Suppressor macrophage (primary cell): ENCODE results near the gene POU6F2.
"Not testable (repeated sequence)": the region's sequence is repeated elsewhere in the genome, so short reads cannot be mapped to it uniquely, and the experiment has no call there.

Source experiments
- DNase-seq, 4 experiments: peaks; one replicate each; pipeline ENCODE4 v3.0.0-alpha.2; 2020 to 2022
- total RNA-seq, 17 experiments: gene quantifications; one replicate each; lab custom pipeline; 2026; ENCODE audit warnings: mixed read lengths in 6 of 17, inconsistent platforms in 3 of 17; lab: John Stamatoyannopoulos, UW

The POU6F2 gene
- total RNA-seq, result 0 to 4.0 (median 0) reads per million in 17 experiments

DNA sequence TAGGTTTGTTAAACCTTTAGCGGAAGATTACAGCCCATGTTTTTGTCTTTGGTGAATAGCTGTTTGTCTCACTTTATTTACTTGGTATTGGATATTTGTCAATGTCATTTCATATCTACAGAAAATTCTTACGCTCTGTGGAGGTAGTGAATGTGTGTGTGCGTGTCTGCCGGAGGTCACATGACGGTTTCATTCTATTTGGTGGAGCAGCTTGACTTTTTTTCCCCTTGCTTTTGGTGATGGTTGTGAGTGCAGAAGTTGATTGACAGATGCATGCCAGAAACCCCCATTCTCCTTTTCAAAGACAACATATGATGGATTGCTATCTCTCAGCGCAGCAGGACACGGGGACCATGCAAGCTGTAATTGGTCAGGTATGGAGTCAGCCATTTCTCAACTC lies at the start of gene POU6F2:
POU6F2 (plus strand) TSS at position 225 of the 400 bp plus-strand sequence; CDS start at position 270, 45 bp downstream.
- no peak for DNase-seq

DNA sequence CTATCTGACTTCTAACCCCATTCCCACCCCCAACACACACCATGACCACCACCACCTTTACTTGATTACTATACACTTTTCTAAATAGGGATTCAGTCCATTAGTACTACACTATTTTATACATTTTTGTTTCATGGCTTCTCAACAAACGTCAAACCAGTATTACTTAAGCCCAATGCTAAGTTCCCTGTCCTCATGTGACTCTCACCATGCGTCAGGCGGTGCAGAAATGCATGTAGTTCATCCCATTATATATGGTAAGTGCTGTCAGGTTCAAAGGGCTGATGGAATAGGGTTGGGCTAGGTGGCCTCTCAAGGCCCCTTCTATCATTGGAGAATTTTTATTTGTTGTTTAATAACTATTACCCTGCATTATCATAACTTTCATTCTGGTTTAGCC lies 49.2 kb upstream of the POU6F2 start:
- peak; percentile 28 to 60 (median 51) for DNase-seq

DNA sequence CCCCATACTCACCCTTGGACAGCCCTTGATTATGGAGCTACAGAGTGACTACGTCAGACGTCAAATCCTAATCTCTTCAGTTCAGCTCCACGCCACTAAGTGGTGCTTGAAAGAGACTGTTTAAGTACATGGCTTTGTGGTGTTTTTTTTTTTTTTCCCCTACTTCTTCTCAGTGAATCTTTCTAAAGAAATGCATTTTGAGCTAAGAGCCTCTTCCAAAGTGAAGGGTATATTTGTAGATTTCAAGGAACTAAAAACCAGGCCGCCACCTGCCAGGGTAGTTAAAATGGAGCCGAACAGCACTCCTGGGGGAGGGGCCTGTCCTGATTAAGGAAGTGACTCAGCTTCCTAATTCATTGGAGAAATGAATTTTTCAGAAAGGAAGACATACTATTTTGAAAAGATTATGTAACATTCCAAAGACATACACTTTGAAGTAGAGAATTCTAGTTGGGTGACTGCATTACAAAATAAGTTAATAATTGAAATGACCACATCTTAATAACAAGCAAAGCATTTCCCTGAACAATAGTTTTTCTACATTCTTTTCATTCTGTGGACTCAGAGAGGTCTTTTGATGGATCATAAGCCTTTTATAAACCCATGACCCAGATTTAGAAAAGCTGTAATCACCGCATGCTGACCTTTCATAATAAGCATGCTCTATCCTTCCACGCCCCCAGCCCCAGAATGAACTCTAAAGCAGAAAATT lies 48.1 kb upstream of the POU6F2 start:
- peak; percentile 38 to 73 (median 65) for DNase-seq

DNA sequence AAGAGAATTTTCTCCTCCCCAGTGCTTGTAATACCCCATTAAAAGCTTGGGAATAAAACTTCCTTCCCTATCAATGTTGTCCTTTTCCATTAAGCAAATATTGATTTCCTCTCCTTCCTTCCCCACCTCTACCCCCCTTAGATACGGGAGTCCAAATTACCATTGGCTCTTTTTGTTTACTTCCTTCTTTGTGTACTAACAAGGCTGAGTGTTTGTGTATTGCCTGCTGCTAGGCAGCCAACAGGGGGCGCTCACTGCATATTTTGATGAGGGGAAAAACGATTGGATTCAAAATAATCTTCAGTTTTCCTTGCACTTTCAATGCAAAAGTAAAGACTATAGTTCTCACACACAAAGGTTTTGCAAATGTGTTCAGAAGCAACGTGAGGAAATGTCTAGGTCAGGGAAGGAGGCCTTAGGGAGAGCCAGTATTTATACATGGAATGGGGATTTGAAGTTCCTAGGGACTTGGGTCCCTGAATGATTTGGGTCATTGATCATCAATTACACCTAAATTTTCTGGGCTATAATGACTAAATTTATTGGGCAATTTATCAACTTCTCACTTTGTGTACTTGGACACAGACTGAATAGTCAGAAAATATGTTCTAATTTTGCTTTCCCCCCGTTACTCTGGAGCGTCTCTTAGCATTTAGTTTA lies 45.1 kb upstream of the POU6F2 start:
- peak; percentile 79 to 84 (median 82) for DNase-seq

DNA sequence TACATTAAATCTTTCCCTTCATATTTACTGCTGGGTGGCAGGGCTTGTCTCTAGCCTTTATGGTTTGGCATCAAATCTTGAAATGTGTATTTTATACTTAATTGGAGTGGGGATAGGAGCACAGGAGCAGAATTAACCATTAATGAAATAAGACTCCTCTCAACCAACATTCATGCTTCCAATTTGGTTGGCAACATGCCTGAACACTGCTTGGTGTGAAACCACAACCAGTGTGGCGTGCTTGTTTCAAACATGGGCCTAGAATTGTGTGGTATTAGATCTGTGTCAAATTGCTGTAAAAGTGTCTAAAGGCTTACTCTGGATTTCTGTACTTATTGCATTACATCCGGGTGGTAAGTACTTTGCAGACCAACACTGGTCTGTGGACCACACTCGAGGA lies 43.7 kb upstream of the POU6F2 start:
- no peak for DNase-seq

- no peak for DNase-seq
Measured at GRCh38 chr7:38934536-38934935, 43.2 kb upstream of the POU6F2 start.

GRCh38 chr7:38936641-38937040 lies 41.1 kb upstream of the POU6F2 start:
- no peak for DNase-seq

DNA sequence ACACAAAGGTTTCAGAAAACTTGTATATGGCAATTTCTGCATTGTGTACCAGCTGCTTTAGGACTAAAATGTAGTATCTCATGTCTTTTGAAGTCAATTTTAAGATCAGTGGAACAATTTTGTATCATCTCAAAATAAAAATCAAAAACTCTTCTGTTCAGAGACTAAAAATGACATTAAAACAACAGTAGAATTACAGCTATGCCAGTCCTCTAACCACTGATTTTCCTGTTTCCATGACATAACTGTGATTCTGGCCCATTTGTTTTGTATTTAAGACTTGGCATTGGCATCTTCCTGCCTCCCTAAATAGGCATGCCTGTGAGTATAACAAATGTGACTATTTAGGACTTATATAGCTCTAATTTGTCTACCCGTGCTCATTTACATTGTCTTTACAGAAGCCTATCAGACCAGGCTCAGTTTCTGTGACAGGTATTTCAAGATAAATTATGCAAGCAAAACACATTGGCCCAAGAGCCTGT lies 39.7 kb upstream of the POU6F2 start:
- DNase-seq, result no peak

DNA sequence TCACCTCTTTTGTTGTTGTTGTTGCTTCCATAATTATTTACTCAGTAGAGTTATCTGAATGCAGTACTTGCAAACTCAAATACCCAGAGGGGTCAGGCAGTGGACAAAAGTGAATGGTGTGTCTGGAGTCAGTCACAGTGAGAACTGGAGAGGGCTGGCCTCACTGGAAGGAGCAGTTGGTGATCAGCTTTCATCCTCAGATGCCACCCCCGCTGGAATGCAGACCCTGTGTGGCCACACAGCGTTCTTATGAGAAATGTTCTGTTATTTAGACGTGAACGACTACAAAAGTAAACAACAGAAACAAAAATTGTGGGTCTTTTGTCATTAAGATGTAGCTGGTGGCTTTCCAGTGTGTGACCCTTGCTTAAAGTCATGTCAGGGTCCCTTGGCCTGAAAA lies 39.1 kb upstream of the POU6F2 start:
- DNase-seq, result no peak

DNA sequence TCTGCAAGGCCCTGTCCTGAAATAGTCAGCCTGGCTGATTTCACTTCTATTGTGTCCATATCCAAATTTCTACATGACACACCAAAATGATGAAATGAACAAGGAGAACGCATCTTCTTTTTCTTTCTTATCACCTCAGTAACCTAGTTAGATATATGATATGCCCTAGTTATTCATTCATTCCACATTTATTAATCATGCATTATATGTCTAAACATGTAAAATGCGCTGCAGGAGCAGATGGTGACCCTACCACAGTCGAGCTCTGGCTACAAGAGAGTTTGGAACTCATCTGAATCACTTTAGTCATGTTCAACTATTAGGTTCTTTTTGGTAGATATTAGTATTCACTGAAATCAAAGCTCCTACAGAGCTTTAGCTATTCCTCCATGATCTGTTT lies 36.9 kb upstream of the POU6F2 start:
- DNase-seq, result no peak

GRCh38 chr7:38942431-38943051 lies 35.2 kb upstream of the POU6F2 start:
- DNase-seq, result no peak

- not testable (repeated sequence) for DNase-seq
Measured at GRCh38 chr7:38947541-38947940, 30.2 kb upstream of the POU6F2 start.

DNA sequence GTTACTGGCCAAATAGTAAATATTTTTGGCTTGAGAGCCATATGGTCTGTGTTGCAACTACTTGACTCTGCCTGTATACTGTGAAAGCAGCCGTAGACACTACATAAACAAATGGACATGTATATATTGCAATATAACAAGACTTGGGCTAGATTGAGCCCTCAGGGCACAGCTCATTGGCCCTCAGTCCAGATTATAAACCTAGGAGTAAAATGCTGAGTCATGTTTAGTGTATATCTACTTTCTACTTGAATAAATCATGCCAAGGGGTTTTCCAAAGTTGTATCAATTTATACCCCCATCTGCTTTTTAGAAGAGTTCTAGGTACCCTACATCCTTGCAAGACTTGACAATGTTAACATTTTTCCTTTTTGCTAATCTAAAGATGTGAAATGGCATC lies 27.4 kb upstream of the POU6F2 start:
- DNase-seq, result no peak

GRCh38 chr7:38951213-38951612 lies 26.5 kb upstream of the POU6F2 start:
- no peak for DNase-seq

DNA sequence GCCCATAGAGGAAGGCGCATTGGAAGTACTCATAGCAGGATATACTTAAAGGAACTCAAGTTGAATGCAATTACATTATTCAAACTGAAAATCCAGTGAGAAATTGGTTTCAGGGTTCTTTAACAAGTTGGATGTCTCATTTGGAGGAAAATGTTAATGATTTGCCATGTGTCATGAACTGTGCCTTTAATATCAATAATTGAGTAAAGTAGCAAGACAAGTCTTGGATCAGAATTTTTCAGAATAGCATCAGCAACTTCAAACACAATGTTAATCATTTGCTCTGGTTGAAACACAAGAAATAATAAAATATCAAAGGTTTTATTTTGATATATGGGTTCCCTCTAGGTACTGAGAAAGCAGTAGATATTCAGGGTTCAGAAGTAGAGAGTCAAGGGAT lies 24.5 kb upstream of the POU6F2 start:
- no peak for DNase-seq

GRCh38 chr7:38953971-38954370 lies 23.7 kb upstream of the POU6F2 start:
- DNase-seq, result no peak

DNA sequence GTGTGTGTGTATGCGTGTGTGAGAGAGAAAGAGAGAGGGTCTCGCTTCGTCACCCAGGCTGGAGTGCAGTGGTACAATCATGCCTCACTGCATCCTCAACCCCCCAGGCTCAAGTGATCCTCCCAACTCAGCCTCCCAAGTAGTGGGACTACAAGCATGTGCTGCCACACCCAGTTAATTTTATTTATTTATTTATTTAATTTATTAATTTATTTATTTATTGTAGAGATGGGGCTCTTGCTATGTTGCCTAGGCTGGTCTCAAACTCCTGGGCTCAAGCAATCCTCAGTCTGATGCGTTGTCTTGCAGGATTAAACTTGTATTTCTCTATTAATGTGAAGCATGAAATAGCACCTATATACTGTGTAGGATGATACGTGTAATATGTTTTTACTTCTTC lies 21.8 kb upstream of the POU6F2 start:
- no peak for DNase-seq

DNA sequence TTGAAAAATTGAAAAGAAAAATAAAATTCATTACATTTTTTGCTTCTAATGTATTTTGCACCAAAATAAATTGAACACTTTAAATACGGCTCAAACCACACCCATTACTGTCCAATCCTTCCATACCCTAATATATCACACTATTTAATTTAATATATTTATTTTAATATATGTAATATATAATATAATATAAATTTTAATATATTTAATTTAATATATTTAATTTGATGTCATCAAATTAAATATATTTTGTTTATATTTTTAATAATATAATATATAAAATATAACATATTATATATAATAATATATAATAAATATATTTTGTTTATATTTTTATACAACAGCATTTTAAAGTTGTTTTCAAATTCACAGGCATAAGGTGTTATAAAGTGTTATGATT lies 15.7 kb upstream of the POU6F2 start:
- DNase-seq, result no peak

DNA sequence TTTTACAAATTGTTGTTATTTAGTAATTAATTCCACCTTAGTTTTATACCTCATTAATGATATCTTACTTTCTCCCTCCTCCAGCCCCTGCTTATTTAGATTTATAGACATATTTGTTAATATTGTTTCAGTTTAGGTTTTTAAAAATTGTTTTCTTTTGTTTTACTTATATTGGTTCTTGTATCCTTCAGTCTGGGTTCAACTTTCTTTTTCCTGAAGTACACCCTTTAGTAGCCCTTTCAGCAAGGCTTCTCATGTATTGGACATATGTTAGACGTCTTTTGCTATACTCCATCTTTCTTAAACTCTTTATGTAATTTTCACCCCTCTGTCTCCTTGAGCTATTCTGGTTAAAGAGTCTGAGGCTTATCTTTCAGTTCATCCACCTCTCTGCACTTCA lies 12.8 kb upstream of the POU6F2 start:
- no peak for DNase-seq

- DNase-seq, result no peak
Measured at GRCh38 chr7:38973760-38974159, 3.9 kb upstream of the POU6F2 start.

GRCh38 chr7:38975944-38976392 lies 1.7 kb upstream of the POU6F2 start:
- peak in 1 of 4 experiments; percentile 9 for DNase-seq

DNA sequence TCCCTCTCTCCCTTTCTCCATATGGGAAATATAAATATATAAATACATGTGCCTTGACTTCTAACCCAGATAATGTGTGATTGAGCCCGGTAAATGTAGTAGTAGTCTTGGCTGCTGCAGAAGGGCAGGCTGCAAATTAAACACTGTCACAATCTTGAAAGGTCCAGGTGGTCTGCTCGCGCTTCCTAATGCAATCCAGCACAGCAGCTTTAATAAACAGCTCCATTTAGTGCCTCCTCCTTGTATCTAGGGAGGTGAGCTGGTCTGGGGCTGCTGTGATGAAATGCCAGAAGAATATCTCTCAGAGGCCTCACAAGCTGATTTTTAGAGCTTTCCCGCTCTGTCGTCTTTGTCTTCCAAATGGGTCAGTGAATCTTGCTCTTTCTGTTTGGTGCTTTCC lies 782 bp downstream of the POU6F2 start:
- no peak for DNase-seq

- no peak for DNase-seq
Measured at GRCh38 chr7:38992203-38992602, 14.5 kb downstream of the POU6F2 start.

- no peak for DNase-seq
Measured at GRCh38 chr7:39001595-39001994, 23.9 kb downstream of the POU6F2 start.
